ENCODE measurements around the gene MAGEA11.
"Not testable (repeated sequence)": the region's sequence is repeated elsewhere in the genome, so short reads cannot be mapped to it uniquely, and the experiment has no call there.

Gene MAGEA11

GRCh38 chrX:149718757-149719156 is 6.9 kb downstream of the MAGEA11 start:
- DNase-seq (ENCODE audit: low spot score) = no peak

- no peak for DNase-seq (ENCODE audit: low spot score)
These were observed 8.3 kb downstream of the MAGEA11 start for GRCh38 chrX:149720021-149720689.

- not testable (repeated sequence) for DNase-seq (ENCODE audit: low spot score)
These were observed 9.4 kb downstream of the MAGEA11 start for GRCh38 chrX:149721241-149721640.

GRCh38 chrX:149721778-149722177 is 9.9 kb downstream of the MAGEA11 start:
- DNase-seq (ENCODE audit: low spot score) = no peak

- not testable (repeated sequence) for DNase-seq (ENCODE audit: low spot score)
These were observed 11.8 kb downstream of the MAGEA11 start for GRCh38 chrX:149723583-149724118.

- not testable (repeated sequence) for DNase-seq (ENCODE audit: low spot score)
These were observed 15.4 kb downstream of the MAGEA11 start for GRCh38 chrX:149727308-149727707.

- not testable (repeated sequence) for DNase-seq (ENCODE audit: low spot score)
These were observed 30.4 kb downstream of the MAGEA11 start for GRCh38 chrX:149742269-149742668.

- DNase-seq (ENCODE audit: low spot score) = not testable (repeated sequence)
These were observed 34.6 kb downstream of the MAGEA11 start for GRCh38 chrX:149746390-149747007.

GRCh38 chrX:149757206-149758067 is 45.6 kb downstream of the MAGEA11 start:
- DNase-seq (ENCODE audit: low spot score) = no peak

GRCh38 chrX:149758068-149758714 is 46.3 kb downstream of the MAGEA11 start:
- no peak for DNase-seq (ENCODE audit: low spot score)

- DNase-seq (ENCODE audit: low spot score) = not testable (repeated sequence)
These were observed 46.8 kb downstream of the MAGEA11 start for GRCh38 chrX:149758715-149759078.

- DNase-seq (ENCODE audit: low spot score) = no peak
These were observed 48.0 kb downstream of the MAGEA11 start for GRCh38 chrX:149759824-149760223.

- DNase-seq (ENCODE audit: low spot score) = no peak
These were observed 49.1 kb downstream of the MAGEA11 start for GRCh38 chrX:149760965-149761364.

- not testable (repeated sequence) for DNase-seq (ENCODE audit: low spot score)
These were observed 50.2 kb downstream of the MAGEA11 start for GRCh38 chrX:149761858-149762674.

- no peak for DNase-seq (ENCODE audit: low spot score)
These were observed 51.1 kb downstream of the MAGEA11 start for GRCh38 chrX:149762696-149763614.

Data from NAMALWA (cell line).